Testis (tissue), 2 donors: ENCODE measurements around the gene TEX22.

ENCODE experiments used
- CTCF ChIP-seq, 3 experiments: fragments of 450-650 bp in 2 of 3; fragments of 200-600 bp in 1 of 3; sonication (generic) in 1 of 3; IDR thresholded peaks; one replicate each; pipeline ENCODE4 v1.5.1; 2016 to 2019; ENCODE audit warnings: antibody characterized with exemption in 3 of 3, mild to moderate bottlenecking in 2 of 3, moderate library complexity in 1 of 3
- POLR2A ChIP-seq: fragments of 450-650 bp; IDR thresholded peaks from one replicate; pipeline ENCODE4 v1.6.1; 2017; ENCODE audit warnings: antibody characterized with exemption, mild to moderate bottlenecking, moderate library complexity

GRCh38 chr14:105439710-105440553 is 41.6 kb downstream of the TEX22 start:
- no peak for TF ChIP-seq CTCF (IDR thresholded peaks at IDR 0.05)
- TF ChIP-seq POLR2A = no peak
